Frontal cortex (tissue), 4 donors: ENCODE data around the gene PPP6C. TPM values are rescaled to one million over a fixed set of nuclear protein-coding genes. Genes with fewer than 3 reads are reported as not detected.
"Not testable (repeated sequence)": the region's sequence is repeated elsewhere in the genome, so short reads cannot be mapped to it uniquely, and the experiment has no call there.

ENCODE experiments used
- DNase-seq, 2 donors: peaks; one replicate each; pipeline ENCODE4 v3.0.0; 2012; ENCODE audit warnings: low spot score in 2 of 2
- FAIRE-seq: peaks from 2 replicates; lab custom pipeline; 2012; peaks lifted over from hg19 to GRCh38; lab: Jason Lieb, UNC
- total RNA-seq: library from RNA; depleted of rRNA; stranded (reverse); fragments of >200 nt; gene quantifications from one replicate; pipeline ENCODE4 v1.2.3, GENCODE V29; 2014
- donor health status: control.
- donor health status: control.
- donor health status: control.

PPP6C gene
- total RNA-seq, 1 donor from 2014 or later = 19.2 TPM

DNA sequence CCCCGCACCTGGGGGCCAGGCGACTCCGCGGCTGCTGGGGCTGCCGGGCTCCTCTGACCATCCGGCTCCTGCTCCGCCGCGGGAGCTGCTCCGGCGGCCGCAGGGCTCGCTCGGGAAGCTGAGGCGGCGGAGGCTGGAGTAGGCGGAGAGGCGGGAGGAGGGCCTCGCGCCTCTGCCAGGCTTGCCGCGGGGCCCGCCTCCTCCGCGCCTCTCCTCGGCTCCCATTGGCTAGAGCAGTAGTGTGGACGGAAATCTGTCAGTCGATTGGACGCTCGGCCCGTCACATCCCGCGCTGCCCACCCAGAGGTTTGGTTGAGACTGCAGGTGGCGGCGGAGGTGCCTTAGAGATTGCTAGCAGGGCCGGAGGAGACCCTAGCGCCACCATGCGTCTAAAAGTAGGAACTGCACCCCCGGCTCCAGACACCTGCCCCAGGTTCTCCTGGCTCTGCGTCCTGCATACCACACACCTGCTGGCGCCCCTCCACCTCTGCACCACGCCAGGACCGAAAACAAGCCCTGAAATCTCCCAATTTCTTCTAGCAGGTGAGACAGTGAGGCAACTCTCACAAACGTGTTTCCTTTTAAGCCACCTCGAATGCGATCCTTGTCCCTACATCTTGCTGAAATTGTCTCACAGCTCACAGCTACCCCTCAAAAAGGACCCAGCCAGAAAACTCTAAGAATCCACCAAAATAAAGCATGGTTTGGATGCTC, 46.1 kb downstream of the PPP6C start, which contains the start of gene SCAI:
Gene SCAI, minus strand, starts transcription at position 152 of the 714 bp plus-strand sequence. Its CDS starts 91 bp downstream, at position 61.
- peak; percentile 95 to 96 for DNase-seq
- peak; percentile 34 for FAIRE-seq

DNA sequence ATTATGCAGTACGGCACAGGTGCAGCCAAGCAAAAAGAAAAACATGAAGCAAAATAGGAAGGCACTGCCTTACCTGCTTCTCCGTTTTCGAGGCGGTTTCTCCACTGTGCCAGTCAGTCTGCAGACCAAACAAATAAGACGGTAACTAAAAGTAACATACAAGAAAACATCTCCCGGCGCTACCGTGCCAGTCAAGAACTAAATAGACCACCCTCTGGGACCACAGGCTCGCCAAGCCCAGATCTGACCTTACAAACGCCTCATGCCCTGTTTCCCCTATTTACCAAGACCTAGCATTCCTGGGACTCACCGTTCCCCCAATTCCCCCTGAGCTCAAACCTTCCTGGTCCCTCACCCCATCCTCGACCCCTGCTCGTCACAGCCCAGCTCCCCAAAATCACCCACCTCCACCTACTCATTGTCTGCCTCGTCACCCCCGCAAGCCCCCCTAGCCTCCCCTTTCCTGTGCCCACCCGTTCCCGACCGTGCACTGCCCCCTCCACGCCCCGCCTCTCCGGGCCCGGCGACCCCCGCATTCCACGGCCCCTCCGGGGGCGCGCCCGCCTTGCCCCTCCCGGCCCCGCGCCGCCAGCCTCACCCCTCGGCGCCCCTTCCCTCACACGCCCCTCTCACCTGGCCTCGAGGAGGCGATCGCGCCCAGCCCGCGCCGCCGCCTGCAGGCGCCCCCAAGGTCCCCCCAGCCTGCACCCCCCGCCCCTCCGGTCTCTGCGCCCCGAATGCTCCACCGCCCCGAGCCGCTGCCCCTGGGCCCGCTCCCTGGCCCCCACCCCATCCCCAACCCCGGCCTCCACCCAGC, 46.8 kb downstream of the PPP6C start:
- no peak for DNase-seq
- no peak for FAIRE-seq

DNA sequence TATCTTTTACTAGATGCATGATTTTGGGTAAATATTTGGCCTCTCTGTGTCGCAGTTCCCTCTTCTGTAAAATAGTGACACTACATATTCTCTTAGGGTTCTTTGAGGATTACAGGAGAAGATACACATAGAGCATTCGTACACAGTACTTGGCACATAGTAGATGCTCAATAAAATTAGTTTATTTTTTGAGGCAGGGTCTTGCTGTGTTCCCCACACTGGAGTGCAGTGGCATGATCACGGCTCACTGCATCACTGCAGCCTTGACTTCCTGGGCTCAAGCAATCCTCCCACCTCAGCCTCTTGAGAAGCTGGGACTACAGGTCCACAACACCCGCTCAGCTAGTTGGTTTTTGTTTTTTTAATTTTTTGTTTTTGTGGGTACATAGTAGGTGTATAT, 47.9 kb downstream of the PPP6C start:
- DNase-seq (no peak), FAIRE-seq (no peak)

DNA sequence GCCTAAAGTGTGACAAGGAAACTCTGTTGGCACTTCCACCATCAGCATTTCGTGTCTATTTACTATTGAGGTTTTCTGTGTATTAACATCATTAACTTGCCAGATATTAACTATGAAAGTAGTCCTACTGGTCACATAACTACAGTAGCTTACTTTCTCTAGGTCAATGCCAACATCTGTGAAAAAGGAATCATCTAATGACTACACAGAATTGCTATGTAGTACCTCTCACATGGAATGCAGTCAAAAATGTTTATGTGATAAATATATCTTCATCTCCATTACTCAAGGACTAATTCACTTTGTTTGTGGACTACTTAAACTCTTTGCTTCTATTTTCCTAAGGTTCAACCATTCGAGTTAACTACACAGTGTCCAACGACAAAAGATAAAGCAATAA, 48.4 kb downstream of the PPP6C start:
- no peak for DNase-seq
- FAIRE-seq = no peak

DNA sequence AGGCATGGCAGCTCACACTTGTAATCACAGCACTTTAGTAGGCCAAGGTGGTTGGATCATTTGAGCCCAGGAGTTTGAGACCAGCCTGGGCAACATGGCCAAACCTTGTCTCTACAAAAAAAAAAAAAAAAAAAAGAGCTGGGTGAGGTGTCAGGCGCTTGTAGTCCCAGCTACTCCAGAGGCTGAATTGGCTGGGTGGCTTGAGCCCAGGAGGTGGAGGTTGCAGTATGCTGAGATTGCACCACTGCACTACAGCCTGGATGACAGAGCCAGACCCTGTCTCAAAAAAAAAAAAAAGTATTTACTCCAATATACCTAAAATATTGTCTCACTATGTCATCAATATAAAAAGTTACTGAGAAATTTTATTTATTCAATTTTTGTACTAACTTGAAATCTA, 49.0 kb downstream of the PPP6C start:
- FAIRE-seq = no peak
- DNase-seq = no peak

DNA sequence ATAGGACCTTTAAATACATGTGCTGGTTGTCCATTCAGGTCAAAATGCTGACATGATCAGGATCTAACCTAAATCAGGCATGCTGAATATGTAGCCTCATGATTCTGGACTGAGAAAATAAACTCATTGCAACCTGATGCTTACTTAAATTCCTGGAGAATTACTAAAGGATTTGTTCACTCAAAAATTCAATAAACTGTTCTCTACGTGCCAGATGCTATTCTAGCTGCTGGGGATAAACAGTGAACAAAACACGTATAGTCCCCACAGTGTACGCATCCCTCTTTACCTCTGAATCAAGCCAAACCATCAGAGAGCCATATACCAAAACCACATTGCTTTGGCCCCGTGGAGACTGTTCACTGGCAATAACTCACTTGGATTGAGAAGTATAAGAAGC, 52.4 kb downstream of the PPP6C start:
- no peak for FAIRE-seq
- no peak for DNase-seq

DNA sequence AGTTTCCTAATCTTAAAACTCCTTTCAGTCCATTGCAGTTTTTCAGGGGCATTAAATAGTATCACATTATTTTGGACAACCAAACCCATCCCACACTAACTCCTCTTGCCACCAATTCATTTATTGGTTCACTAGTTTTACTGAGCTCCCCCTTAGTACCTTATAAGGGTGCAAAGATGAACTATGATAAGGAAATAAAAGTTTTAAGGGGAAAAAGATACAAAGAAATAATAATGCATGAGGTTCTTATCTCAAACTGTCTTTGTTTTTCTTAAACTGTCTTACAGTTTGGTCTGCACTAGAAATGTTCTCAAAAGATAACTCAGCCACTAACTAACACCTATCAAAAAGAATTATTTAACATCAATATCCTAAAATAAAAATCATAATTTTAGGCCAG, 54.6 kb downstream of the PPP6C start:
- FAIRE-seq = no peak

DNA sequence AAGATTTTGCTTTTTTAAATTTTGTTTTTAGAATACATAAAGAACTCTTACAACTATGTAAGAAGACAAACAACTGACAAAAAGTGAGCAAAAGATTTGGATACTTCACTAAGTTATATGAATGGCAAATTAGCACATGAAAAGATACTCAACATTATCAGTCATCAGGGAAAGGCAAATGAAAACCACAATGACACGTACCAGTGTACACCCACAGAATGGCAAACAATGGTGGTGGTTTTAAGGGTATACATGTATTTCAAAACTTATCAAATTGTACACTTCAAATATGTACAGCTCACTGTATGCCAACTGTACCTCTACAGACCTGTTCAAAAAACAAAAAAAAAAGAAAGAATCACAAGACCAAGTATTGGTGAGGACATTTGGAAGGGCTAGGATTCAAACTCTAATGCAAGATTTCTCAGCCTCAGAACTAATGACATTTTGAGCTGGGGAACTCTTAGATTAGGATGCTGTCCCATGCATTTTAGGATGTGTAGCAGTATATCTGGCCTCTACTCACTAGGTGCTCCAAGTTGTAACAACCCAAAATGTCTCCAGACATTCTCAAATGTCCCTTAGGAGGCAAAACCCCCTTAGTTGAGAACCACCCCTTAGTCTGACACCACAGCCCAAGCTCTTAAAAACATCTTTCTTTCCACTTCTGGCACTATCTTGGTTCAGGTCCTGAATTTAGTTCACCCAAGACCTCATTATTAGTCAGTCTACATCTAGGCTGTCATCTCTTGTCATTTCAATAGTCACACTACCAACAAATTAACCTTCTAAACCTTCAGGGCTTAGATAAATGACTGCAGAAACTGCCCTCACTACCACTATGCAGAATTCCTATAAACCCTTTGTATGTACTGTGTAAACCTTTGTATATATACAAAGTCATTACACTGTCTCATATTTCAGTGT, 55.9 kb downstream of the PPP6C start:
- FAIRE-seq (no peak), DNase-seq (no peak)

More for the DNA sequence above, 54.6 kb downstream of the PPP6C start:
- DNase-seq = no peak

DNA sequence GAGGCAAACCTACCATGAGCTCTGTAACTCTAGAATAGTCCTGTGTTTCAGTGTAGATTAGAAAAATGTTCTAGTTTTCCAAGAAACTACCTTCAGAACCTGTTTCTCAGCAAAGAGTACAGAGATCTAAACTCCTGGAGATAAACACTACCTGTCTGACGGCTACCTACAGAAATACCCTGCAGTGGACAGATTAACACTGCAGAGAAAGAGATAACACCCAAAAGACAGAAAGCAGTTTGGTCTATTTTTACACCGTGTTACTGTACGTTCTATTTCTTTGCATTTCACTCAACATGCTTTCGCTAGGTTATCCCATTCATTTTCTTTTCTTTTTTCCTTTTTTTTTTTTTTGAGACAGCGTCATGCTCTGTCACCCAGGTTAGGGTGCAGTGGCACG, 57.8 kb downstream of the PPP6C start:
- FAIRE-seq (no peak), DNase-seq (no peak)

DNA sequence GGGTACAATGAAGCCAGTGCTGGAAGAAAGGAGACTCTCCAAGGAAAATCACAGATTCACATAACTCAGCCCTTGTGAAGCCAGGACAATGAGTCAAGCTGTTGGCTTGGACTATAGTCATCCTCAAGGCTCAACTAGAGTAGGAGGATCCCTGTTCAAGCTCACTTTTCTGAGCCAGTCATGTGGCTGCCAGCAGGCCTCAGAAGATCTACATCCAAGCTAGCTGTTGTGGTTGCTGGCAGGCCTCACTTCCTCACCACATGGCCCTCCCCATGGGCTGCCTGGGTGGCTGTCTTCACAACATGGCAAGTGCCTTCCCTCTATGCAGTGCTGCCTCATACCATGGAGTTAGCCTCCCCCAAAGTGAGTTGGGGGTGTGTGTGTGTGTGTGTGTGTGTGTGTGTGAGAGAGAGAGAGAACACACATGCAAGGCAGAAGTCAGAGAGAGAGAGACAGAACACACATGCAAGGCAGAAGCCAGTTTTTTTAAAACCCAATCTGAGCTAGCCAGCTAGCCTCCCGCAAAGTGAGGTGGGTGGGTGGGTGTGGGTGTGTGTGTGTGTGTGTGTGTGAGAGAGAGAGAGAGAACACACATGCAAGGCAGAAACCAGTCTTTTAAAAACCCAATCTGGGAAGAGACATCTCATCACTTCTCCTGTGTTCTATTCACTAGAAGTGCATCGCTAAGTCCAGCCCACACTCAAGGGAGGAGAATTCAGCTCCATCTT, 63.4 kb downstream of the PPP6C start:
- no peak for FAIRE-seq
- peak in 1 of 2 donors; percentile 30 for DNase-seq

DNA sequence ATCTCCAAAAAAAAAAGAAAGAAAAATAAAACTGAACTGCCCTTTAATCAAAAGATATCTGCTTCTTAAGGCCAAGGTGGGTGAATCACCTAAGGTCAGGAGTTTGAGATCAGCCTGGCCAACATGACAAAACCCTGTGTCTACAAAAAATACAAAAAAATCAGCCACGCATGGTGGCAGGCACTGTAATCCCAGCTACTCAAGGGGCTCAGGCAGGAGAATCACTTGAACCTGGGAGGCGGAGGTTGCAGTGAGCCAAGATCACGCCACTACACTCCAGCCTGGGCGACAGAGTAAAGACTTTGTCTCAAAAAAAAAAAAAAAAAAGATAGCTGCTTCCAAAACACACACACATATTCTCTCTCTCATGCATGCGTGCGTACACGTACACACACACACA, 64.1 kb downstream of the PPP6C start:
- FAIRE-seq = no peak
- no peak for DNase-seq

DNA sequence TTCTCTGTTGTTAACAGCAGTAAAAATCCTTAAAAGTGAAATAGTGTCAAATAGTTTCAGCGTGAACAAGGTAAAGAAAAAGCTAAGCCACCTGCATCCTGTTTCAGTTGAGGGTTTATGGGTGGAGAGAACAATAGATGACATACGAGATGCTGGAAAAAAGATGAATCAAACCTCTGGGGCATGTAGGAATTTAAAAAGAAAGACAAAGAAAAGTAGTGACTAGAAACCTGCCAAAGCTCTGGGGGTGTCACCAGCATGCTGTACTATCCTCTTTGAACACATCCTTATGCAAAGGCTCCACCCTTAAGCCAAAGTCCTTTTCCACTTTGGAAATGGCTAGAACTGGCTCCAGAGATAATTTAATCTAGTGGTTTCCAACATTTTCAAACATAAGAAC, 68.5 kb downstream of the PPP6C start:
- FAIRE-seq (no peak), DNase-seq (no peak)

DNA sequence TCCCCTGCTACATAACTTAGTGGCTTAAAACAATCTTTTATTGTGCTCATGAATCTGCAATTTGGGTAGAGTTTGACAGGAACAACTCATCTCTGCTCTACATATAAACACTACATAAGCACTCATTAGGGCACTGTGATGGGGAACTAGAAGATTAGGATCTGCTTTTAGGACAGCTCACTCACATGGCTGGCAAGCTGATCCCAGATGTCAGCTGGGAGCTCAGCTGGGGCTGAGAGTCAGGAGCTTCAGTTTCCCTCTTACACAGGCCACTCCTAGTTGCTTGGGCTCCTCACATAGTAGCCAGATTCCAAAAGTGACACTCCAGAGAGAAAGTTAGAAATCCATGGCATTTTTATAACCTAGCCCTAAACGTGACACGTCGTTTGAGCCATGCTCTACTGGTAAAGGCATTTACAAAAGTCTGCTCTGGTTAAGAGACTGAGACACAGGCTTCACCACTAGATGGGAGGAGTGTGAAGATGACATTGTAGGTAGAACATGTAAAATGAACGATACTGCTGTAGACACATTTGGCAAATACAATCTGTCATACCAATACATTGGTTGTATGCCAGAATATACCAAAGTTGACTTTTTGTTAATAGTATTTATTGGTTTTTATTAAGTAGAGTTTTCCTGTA, 69.8 kb downstream of the PPP6C start:
- DNase-seq (no peak), FAIRE-seq (no peak)

DNA sequence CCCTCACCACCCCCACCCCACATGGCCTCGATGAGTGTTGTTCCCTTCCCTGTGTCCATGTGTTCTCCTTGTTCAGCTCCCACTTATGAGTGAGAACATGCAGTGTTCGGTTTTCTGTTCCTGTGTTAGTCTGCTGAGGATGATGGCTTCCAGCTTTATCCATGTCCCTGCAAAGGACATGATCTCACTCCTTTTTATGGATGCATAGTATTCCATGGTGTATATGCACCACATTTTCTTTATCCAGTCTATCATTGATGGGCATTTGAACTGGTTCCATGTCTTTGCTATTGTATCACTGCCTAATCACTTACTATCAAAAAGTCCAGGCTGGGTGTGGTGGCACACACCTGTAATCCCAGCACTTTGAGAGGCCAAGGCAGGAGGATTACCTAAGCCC, 70.9 kb downstream of the PPP6C start:
- not testable (repeated sequence) for FAIRE-seq, DNase-seq

DNA sequence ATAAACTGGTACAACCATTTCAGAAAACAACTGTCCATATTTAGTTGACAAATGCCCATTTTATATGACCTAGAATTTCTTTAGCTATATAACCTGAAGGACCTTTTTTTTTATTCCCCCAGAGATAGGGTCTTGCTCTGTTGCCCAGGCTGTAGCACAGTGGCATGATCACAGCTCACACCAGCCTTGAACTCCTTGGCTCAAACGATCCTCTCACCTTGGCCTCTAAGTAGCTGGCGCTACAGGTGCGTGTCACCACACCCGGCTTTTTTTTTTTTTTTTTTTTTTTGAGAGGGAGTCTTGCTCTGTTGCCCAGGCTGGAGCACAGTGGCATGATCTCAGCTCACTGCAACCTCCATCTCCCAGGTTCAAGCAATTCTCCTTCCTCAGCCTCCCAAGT, 75.1 kb downstream of the PPP6C start:
- not testable (repeated sequence) for DNase-seq, FAIRE-seq

DNA sequence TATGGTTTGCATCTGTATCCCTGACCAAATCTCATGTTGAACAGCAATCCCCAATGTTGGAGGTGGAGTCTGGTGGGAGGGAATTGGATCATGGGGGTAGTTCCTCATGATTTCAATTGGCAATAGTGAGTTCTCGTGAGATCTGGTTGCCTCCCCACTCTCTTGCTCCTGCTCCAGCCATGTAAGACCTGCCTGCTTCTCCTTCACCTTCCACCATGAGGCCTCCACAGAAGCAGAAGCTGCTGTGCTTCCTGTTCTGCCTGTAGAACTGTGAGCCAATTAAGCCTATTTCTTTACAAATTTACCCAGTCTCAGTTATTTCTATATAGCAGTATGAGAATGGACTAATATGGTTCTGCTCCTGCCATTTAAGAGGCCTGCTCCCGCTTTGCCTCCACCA, 79.1 kb downstream of the PPP6C start:
- no peak for DNase-seq
- FAIRE-seq = no peak

DNA sequence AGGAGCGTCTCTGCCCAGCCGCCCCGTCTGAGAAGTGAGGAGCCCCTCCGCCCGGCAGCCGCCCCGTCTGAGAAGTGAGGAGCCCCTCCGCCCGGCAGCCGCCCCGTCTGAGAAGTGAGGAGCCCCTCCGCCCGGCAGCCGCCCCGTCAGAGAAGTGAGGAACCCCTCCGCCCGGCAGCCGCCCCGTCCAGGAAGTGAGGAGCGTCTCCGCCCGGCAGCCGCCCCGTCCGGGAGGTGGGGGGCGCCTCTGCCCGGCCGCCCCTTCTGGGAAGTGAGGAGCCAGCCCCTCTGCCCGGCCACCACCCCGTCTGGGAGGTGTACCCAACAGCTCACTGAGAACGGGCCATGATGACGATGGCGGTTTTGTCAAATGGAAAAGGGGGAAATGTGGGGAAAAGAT, 81.1 kb downstream of the PPP6C start:
- not testable (repeated sequence) for FAIRE-seq, DNase-seq

DNA sequence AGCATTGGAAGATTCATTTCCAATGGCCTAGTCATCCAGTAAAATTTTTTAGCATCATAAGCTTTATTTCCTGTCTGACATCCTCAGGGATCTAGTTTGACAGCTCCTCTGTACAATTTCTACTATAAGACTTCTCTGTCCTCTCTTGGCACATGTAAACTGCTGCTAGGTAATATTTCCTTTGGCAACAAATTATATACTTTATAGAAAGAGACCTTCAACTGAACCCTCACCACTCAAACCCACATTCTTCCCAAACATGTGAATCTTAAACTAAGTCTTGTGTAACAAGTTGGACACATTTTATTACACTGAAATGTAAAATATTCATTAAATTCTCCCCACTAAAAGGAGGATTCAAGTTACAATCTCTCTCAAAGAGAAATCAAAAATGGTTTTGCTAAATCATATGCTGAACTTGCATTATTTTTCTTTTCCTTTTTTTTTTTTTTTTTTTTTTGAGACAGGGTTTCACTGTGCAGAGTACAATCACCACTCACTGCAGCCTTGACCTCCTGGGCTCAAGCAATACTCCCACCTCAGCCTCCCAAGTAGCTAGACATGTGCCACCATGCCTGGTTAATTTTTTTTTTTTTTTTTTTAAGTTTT, 83.2 kb downstream of the PPP6C start:
- FAIRE-seq (no peak), DNase-seq (no peak)
